B cell (primary cell): Measurements from ENCODE around the gene HACE1. TPM values are rescaled to one million over a fixed set of nuclear protein-coding genes. Genes with fewer than 3 reads are reported as not detected.

Experiments
- ATAC-seq: fragments of 200-7000 bp; cut with Tn5 transposase; one replicate; pipeline ENCODE4 v1.10.0; 2021; ENCODE audit warnings: low read depth, mild to moderate bottlenecking, moderate number of reproducible peaks, moderate library complexity
- CTCF ChIA-PET: fragments of 350-600 bp; sonication (Branson Sonifier 250); formaldehyde crosslinking; loops from one replicate; lab custom pipeline; 2021; ENCODE audit warnings: antibody characterized with exemption, inconsistent platforms; lab: Charles Lee
- POLR2A ChIA-PET: fragments of 350-600 bp; sonication (Branson Sonifier 250); formaldehyde crosslinking; loops from one replicate; lab custom pipeline; 2021; ENCODE audit warnings: antibody characterized with exemption; lab: Charles Lee
- DNase-seq: peaks from one replicate; pipeline ENCODE4 v3.0.0; 2013
- H2AFZ ChIP-seq: 2 replicates; pipeline ENCODE4 v1.6.1; 2012; ENCODE audit warnings: mild to moderate bottlenecking, low read depth, low read length; ENCODE audit not compliant: insufficient read depth, poor library complexity, severe bottlenecking
- H3K27ac ChIP-seq, 2 donors: 1 replicate in 1 of 2; 2 replicates in 1 of 2; pipeline ENCODE4 v1.5.1; 2012 to 2013; ENCODE audit warnings: low read length in 2 of 2, mild to moderate bottlenecking in 2 of 2, moderate library complexity in 1 of 2
- H3K27me3 ChIP-seq, 4 experiments: fragments of 200-600 bp in 1 of 4; sonication (generic) in 1 of 4; replicated peaks in 1 of 4; 1 replicate in 2 of 4; 2 replicates in 2 of 4; pipeline versions ENCODE4 v1.6.1 to v1.7.0; 2013 to 2016; ENCODE audit warnings: low read length in 3 of 4, mild to moderate bottlenecking in 2 of 4, mixed read lengths in 1 of 4, moderate library complexity in 1 of 4; ENCODE audit not compliant: insufficient read depth in 4 of 4, control insufficient read depth in 3 of 4; ENCODE audit errors: control extremely low read depth in 1 of 4
- H3K36me3 ChIP-seq, 2 experiments: replicated peaks in 1 of 2; 1 replicate in 1 of 2; 2 replicates in 1 of 2; pipeline versions ENCODE4 v1.6.1 to v1.7.1; 2013; ENCODE audit warnings: low read length in 1 of 2; ENCODE audit not compliant: insufficient read depth in 2 of 2, control insufficient read depth in 1 of 2; ENCODE audit errors: control extremely low read depth in 1 of 2, extremely low read depth in 1 of 2
- H3K4me1 ChIP-seq, 2 donors: fragments of 200-600 bp in 1 of 2; sonication (generic) in 1 of 2; 1 replicate in 1 of 2; 2 replicates in 1 of 2; pipeline versions ENCODE4 v1.5.1 to v1.6.1; 2013 to 2017; ENCODE audit warnings: low read length in 2 of 2; ENCODE audit not compliant: control insufficient read depth in 2 of 2, insufficient read depth in 2 of 2
- H3K4me2 ChIP-seq: replicated peaks from 2 replicates; pipeline ENCODE3; 2012; ENCODE audit warnings: mild to moderate bottlenecking, low read depth, low read length; ENCODE audit not compliant: poor library complexity, severe bottlenecking
- H3K4me3 ChIP-seq, 5 experiments: fragments of 200-600 bp in 1 of 5; sonication (generic) in 1 of 5; 1 replicate in 3 of 5; 2 replicates in 2 of 5; pipeline versions ENCODE4 v1.5.1 to v1.7.0; 2011 to 2016; ENCODE audit warnings: low read length in 4 of 5, mild to moderate bottlenecking in 4 of 5, low read depth in 2 of 5, control low read depth in 1 of 5, moderate library complexity in 1 of 5; ENCODE audit not compliant: insufficient read depth in 1 of 5; ENCODE audit errors: control extremely low read depth in 1 of 5, extremely low read depth in 1 of 5
- H3K79me2 ChIP-seq: fragments of 200-600 bp; sonication (generic); one replicate; pipeline ENCODE4 v1.6.0; 2016; ENCODE audit warnings: low read length; ENCODE audit not compliant: control insufficient read depth, insufficient read depth
- H3K9ac ChIP-seq: fragments of 200-600 bp; sonication (generic); 2 replicates; pipeline ENCODE4 v1.6.1; 2017; ENCODE audit warnings: mild to moderate bottlenecking, low read length, moderate library complexity
- H3K9me3 ChIP-seq, 3 donors: one replicate each; pipeline versions ENCODE4 v1.6.1 to v1.7.1; 2013; ENCODE audit warnings: low read length in 2 of 3; ENCODE audit not compliant: control insufficient read depth in 2 of 3, insufficient read depth in 1 of 3; ENCODE audit errors: control extremely low read depth in 1 of 3
- H4K20me1 ChIP-seq: 2 replicates; pipeline ENCODE4 v1.6.0; 2012; ENCODE audit warnings: mild to moderate bottlenecking, low read length; ENCODE audit not compliant: insufficient read depth, control insufficient read depth, poor library complexity, severe bottlenecking
- H3K27ac Mint-ChIP-seq: one replicate; pipeline ENCODE4 v1.8.0; 2021; ENCODE audit warnings: mixed read lengths
- H3K27me3 Mint-ChIP-seq: one replicate; pipeline ENCODE4 v1.8.0; 2021; ENCODE audit warnings: mixed read lengths
- H3K4me1 Mint-ChIP-seq: one replicate; pipeline ENCODE4 v1.8.0; 2021; ENCODE audit warnings: mixed read lengths
- H3K4me3 Mint-ChIP-seq: one replicate; pipeline ENCODE4 v1.8.0; 2021; ENCODE audit warnings: mixed read lengths
- H3K9me3 Mint-ChIP-seq: one replicate; pipeline ENCODE4 v1.8.0; 2022; ENCODE audit warnings: mixed read lengths; ENCODE audit not compliant: insufficient read depth
- CTCF ChIP-seq: fragments of 200-600 bp; IDR thresholded peaks from one replicate; pipeline ENCODE4 v1.8.0; 2022; ENCODE audit warnings: antibody characterized with exemption, mild to moderate bottlenecking
- EZH2 ChIP-seq: IDR thresholded peaks from 2 replicates; pipeline ENCODE4 v1.6.1; 2012; ENCODE audit warnings: borderline replicate concordance, low read depth, mild to moderate bottlenecking, moderate library complexity, low read length; ENCODE audit not compliant: insufficient read depth, poor library complexity, severe bottlenecking
- WGBS: methylation state at CpG from one replicate; pipeline ENCODE4 v1.1.5; 2013; ENCODE audit warnings: missing lambda C conversion rate; ENCODE audit not compliant: insufficient coverage; 5-methylcytosine and 5-hydroxymethylcytosine counted together
- intact Hi-C: fragments of 100-400 bp; cut with micrococcal nuclease; formaldehyde crosslinking; loops from one replicate; pipeline ENCODE4 v1.10.0; 2022
- polyA plus RNA-seq: library from polyadenylated mRNA; depleted of rRNA; stranded (reverse); fragments of >200 nt; gene quantifications from 2 replicates; pipeline ENCODE4 v1.2.3, GENCODE V29; 2012
- total RNA-seq, 2 donors: library from RNA; stranded (reverse); fragments of 120-200 nt in 1 of 2; gene quantifications; 1 replicate in 1 of 2; 2 replicates in 1 of 2; pipeline versions ENCODE4 v1.2.3 to v1.2.4, GENCODE V29; 2013 to 2022

HACE1 gene
- total and polyA plus RNA-seq, 2 donors (not counting 1 experiment from before 2014, with no cell fraction given): 7.5 to 19.2 TPM

DNA sequence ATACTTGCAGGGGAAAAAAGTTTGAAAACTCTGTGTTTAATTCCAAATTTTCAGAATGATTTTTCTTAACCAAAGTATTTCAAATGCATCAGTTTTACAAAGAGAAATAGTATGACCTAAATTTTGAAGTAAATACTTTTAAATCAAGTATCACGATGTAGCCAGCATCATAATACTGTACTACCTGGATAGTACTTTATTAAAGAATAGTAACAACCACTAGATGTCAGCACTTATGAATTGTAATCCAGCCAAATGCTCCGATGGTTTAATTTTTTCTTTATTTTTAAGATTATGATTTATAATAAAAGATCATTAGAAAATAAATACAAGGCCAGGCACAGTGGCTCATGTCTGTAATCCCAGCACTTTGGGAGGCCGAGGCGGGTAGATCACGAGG lies 37.2 kb upstream of the HACE1 start:
- H2AFZ ChIP-seq: no peak overlapping the region
- H3K27ac ChIP-seq: no peak overlapping the region
- H3K9me3 ChIP-seq: no peaks in the 10 kb centered on the region
- POLR2A ChIA-PET: no interaction called here
- ATAC-seq (no peak), DNase-seq (no peak)
- no peak overlapping the region for H3K9ac ChIP-seq
- WGBS: 94% methylated on average over 3 of the region's 5 CpGs
- no peak overlapping the region for H3K4me3 Mint-ChIP-seq
- no peak overlapping the region for H3K4me2 ChIP-seq
- H3K27me3 Mint-ChIP-seq: peaks cover 6% of the 10 kb centered on the region
- H3K4me3 ChIP-seq: no peak overlapping the region
- no peaks in the 10 kb centered on the region for H3K27me3 ChIP-seq
- no peaks in the 10 kb centered on the region for H3K4me1 Mint-ChIP-seq
- TF ChIP-seq CTCF (no peak), EZH2 (no peak)
- H3K9me3 Mint-ChIP-seq: no peaks in the 10 kb centered on the region
- no peak overlapping the region for H3K27ac Mint-ChIP-seq
- H3K79me2 ChIP-seq: no peaks in the 10 kb centered on the region
- no peaks in the 10 kb centered on the region for H3K36me3 ChIP-seq
- no peaks in the 10 kb centered on the region for H4K20me1 ChIP-seq
- intact Hi-C loops: no loop called here
- no peaks in the 10 kb centered on the region for H3K4me1 ChIP-seq
- CTCF ChIA-PET: no interaction called here

DNA sequence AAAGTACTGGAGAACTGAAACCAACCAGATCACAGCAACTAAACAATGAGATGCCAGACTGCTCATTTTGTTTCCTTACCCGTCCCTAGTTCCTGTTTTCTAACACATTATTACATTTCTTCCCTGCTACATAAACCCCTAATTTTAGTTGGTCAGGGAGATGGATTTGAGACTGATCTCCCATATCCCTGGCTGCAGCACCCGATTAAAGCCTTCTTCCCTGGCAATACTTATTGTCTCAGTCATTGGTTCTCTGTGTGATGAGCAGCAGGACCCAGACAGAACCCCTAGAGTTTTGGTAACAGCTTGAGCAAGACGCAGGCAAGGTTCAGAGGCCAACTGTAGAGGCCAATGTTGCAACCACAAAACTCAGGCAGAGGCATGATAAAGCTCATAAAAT lies 28.3 kb upstream of the HACE1 start:
- Histone ChIP-seq H3K36me3 (no peaks in the 10 kb centered on the region), H4K20me1 (no peaks in the 10 kb centered on the region), H3K4me3 (no peak overlapping the region), H3K27me3 (peaks cover 0 to 2% (median 0%) of the 10 kb centered on the region in 4 experiments), H3K4me2 (no peak overlapping the region), H2AFZ (no peak overlapping the region), H3K9me3 (peaks cover 0 to 13% (median 0%) of the 10 kb centered on the region in 3 donors), H3K9ac (no peak overlapping the region), H3K27ac (no peak overlapping the region), H3K4me1 (no peaks in the 10 kb centered on the region), H3K79me2 (no peaks in the 10 kb centered on the region)
- no peak for DNase-seq
- CTCF ChIA-PET: no interaction called here
- Mint-ChIP-seq H3K4me3 (no peak overlapping the region), H3K27ac (no peak overlapping the region), H3K27me3 (peaks cover 13% of the 10 kb centered on the region), H3K9me3 (no peaks in the 10 kb centered on the region), H3K4me1 (no peaks in the 10 kb centered on the region)
- intact Hi-C loops: no loop called here
- POLR2A ChIA-PET: no interaction called here
- no peak for ATAC-seq
- TF ChIP-seq CTCF: no peak
- TF ChIP-seq EZH2: no peak
- 88% methylated on average over 2 of the region's 3 CpGs for WGBS
